ENCODE measurements around the gene HELZ2. TPM values are rescaled to one million over a fixed set of nuclear protein-coding genes. Genes with fewer than 3 reads are reported as not detected.
"Not testable (repeated sequence)": the region's sequence is repeated elsewhere in the genome, so short reads cannot be mapped to it uniquely, and the experiment has no call there.

Gene HELZ2
- total RNA-seq, 1 donor from 2014 or later: 179 TPM

- DNase-seq (ENCODE audit: extremely low read depth, low read depth, low spot score): no peak
Measured at GRCh38 chr20:63566395-63567135, 7.5 kb downstream of the HELZ2 start.

DNA sequence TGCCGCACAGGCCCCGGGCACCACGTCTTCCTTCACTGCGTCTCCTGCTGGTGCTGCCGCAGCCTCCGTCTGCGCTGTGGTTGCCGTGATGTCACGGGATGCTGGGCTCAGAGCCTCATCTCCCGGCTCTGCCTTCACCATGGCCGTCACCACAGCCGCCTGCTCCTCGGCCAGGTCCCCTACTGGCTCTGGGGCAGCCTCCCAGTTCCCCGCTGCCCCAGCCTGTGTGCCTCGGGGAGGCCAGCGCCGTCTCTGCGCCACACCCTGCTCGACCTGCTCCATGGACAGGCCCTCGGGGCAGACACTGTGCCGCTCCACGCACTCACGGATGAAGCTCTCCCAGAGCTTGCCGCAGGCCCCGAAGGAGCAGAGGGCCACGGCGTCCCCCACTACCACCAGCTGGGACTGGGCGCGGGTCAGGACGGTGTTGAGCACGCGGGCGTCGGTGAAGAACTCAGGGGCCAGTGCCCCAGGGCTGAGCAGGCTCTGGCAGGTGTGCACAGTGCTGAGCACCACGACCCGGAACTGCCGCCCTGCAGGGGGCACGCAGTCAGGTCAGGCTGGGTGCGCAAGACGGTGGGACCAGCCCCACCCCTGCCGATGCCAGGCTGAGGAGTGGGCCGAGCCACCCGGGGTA, 8.2 kb downstream of the HELZ2 start:
- DNase-seq (ENCODE audit: extremely low read depth, low read depth, low spot score): no peak

DNA sequence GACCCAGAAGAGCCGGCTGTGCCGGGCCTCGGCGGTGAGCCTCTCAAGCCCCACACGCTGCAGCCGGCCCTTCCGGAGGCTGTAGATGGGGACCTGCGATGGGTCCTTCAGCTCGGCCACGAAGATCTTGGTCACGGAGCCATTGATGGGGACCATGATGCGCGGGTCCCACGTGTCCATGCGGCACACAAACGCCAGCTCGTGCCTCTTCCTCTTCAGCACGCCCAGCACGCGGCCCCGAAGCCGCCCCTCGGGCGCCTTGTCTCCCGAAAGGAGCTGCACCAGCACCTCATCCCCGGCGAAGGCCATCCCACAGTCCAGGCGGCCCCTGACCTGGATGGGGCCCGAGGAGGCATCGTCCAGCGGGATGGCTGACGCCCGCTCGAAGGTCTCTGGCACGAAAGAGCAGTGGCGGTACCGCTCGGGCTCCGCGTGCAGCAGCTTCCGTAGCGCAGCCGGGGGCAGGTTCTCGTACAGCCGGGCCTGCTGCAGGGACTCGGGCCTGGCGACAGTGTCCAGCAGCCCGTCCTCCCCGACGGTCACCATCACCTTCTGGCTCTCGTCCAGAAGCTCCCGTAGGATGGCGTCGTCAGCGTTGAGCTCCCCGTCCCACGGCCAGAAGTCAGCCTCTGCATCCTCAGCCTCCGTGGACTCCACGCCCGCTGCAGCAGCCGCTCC, 8.9 kb downstream of the HELZ2 start:
- DNase-seq (ENCODE audit: extremely low read depth, low read depth, low spot score): no peak

GRCh38 chr20:63564036-63564810, 9.8 kb downstream of the HELZ2 start:
- DNase-seq (ENCODE audit: extremely low read depth, low read depth, low spot score): no peak

DNA sequence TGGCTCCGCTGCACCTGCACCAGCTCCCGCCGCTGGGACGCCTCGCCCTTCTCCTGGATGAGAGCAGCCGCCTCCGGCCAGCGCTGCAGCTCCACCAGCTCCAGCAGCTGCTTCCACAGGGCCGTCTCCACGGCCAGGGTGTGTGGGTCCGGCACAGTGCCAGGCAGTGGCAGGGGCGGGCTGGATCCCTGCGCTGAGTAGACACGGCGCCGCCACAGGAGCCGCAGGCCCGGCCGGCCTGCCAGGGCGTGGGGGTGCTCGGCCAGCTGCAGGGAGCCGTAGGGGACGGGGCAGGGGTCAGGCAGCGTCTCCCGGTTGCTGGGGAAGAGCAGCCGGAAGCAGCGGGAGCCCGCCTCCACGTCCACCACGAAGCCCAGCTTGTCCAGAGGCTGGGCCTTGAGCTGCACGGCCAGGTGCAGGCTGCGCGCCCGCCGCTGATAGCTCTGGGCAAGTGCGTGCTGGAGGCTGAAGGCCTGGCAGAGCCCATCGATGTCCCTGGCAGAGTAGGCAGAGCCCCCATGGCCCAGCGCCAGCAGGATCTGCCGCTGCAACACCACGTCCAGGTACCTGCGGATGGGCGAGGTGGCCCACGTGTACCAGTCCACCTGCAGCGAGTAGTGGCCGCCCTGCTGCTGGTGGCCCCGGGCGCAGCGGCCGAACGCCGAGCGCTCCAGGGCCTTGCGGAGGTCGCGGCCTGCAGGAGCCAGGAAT, 10.7 kb downstream of the HELZ2 start:
- DNase-seq (ENCODE audit: extremely low read depth, low read depth, low spot score): no peak

- no peak for DNase-seq (ENCODE audit: extremely low read depth, low read depth, low spot score)
Measured at GRCh38 chr20:63562461-63563224, 11.4 kb downstream of the HELZ2 start.

DNA sequence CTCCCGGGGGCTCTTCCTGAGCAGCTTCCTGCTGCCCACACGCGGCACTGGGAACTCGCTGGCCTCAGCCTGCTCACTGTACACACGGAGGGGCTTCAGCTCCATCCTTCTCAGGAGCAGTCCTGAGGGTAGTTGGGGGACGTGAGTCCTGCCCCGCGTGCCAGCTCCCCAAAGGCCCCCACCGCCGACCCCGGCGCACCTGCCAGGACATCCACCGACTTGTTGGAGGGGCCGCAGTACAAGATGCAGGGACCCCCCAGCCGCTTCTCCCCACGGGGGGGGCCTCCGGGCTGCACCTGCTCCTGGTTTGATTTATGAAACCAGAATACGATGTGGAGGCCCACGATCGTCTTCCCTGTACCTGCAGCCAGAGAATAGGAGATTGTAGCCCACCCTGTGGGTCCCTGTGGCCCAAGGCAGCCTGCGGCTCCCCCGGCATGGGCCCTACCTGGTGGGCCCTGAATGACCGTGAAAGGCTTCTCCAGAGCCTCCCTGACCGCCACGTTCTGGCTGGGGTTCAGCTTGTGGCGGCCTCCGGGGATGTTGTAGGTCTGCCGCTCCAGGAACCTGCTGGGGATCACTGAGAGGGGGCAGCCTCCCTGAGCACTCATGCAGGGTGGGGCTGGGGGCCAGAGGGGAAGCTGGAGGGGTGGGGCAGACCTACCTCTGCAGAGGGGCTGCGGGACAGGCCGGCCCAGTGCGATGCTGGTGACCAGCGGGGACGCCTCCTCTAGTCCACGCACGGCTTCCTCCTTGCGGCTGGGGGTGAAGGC, 12.2 kb downstream of the HELZ2 start:
- no peak for DNase-seq (ENCODE audit: extremely low read depth, low read depth, low spot score)

- DNase-seq (ENCODE audit: extremely low read depth, low read depth, low spot score): no peak
Measured at GRCh38 chr20:63560856-63561609, 13.0 kb downstream of the HELZ2 start.

GRCh38 chr20:63560333-63560805, 13.7 kb downstream of the HELZ2 start:
- DNase-seq (ENCODE audit: extremely low read depth, low read depth, low spot score): no peak

DNA sequence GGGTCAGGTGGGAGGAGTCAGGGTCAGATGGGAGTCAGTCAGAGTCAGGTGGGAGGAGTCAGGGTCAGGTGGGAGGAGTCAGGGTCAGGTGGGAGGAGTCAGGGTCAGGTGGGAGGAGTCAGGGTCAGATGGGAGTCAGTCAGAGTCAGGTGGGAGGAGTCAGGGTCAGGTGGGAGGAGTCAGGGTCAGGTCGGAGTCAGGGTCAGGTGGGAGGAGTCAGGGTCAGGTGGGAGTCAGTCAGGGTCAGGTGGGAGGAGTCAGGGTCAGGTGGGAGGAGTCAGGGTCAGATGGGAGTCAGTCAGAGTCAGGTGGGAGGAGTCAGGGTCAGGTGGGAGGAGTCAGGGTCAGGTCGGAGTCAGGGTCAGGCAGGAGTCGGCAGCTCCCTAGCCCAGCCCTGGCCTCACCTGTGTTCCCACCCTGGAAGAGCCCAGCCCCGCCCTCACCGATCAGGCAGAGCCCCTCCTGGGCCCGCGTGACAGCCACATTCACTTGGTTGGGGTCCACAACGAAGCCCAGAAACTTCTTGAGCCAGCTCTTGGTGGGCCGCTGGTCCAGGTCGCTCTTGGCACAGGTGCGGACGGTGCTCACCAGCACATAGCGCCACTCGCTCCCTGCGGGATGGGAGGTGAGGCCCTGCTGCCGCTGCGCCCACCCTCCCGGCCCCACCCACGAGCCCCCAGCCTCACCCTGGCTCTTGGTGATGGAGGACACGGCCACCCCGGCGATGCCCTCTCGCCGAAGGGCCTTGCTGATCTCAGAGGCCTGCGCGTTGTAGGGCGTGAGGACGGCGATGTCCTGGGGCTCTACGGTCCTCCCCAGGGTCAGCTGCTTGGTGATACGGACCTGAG, 14.3 kb downstream of the HELZ2 start:
- not testable (repeated sequence) for DNase-seq (ENCODE audit: extremely low read depth, low read depth, low spot score)

DNA sequence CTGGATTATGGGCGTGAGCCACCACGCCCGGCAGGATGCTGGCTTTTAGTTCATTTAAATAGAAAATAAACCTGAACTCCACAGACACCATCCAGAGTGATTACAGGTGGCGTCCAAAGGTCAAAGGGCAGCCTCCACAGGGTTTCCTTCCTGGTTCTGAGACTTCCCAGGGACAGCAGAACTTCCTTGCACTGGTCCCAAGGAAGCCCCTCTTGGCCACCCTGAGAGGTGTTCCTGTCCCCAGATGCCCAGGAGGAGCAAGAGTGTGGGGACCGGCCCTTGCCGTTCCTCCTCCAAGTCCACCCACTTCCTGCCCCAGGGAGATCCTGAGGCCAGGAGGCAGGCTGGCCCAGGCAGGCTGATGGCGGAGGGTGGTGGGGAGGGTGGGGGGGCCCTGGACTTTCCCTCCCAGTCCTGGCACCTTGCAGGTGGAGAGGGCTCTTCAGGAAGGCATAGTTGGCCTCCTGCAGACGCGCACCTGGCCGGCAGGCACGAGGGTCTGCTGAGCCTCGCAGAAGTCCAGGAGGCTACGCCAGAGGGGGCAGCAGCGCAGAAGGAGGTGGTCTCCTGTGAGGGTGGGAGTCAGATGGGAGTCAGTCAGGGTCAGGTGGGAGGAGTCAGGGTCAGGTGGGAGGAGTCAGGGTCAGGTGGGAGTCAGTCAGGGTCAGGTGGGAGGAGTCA, 15.1 kb downstream of the HELZ2 start:
- no peak for DNase-seq (ENCODE audit: extremely low read depth, low read depth, low spot score)

DNA sequence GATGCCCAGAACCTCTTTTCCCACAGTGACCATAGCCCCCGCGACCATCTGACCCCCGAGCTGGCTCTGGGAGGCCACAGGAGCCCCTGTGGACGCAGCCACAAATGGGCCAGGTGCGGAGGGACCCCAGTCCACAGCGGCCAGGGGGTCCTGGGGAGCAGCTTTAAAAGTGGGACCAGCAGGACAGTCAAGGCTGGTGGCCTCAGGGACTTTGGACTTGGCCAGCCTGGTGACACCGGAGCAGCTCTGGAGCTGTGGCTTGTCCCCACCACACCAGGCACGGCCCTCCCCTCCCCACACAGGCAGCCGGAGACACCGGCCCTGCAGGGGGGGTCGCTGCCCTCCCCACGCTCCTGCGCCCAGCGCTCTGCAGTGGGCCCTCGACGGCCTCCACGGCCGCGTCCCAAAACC, 16.6 kb downstream of the HELZ2 start:
- no peak for DNase-seq (ENCODE audit: extremely low read depth, low read depth, low spot score)

- no peak for DNase-seq (ENCODE audit: extremely low read depth, low read depth, low spot score)
Measured at GRCh38 chr20:63556873-63557478, 17.1 kb downstream of the HELZ2 start.

DNA sequence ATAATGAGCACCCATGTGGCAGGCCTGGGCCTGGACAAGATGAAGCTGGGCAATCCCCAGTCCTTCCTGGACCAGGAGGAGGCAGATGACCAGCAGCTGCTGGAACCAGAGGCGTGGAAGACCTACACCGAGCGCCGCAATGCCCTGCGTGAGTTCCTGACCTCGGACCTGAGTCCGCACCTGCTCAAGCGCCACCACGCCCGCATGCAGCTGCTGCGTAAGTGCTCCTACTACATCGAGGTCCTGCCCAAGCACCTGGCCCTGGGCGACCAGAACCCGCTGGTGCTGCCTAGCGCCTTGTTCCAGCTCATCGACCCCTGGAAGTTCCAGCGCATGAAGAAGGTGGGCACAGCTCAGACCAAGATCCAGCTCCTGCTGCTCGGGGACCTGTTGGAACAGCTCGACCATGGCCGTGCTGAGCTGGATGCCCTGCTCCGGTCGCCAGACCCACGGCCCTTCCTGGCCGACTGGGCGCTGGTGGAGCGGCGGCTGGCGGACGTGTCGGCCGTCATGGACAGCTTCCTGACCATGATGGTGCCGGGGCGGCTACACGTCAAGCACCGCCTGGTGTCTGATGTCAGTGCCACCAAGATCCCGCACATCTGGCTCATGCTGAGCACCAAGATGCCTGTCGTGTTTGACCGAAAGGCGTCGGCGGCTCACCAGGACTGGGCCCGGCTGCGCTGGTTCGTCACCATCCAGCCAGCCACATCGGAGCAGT, 18.2 kb downstream of the HELZ2 start:
- DNase-seq (ENCODE audit: extremely low read depth, low read depth, low spot score): no peak

DNA sequence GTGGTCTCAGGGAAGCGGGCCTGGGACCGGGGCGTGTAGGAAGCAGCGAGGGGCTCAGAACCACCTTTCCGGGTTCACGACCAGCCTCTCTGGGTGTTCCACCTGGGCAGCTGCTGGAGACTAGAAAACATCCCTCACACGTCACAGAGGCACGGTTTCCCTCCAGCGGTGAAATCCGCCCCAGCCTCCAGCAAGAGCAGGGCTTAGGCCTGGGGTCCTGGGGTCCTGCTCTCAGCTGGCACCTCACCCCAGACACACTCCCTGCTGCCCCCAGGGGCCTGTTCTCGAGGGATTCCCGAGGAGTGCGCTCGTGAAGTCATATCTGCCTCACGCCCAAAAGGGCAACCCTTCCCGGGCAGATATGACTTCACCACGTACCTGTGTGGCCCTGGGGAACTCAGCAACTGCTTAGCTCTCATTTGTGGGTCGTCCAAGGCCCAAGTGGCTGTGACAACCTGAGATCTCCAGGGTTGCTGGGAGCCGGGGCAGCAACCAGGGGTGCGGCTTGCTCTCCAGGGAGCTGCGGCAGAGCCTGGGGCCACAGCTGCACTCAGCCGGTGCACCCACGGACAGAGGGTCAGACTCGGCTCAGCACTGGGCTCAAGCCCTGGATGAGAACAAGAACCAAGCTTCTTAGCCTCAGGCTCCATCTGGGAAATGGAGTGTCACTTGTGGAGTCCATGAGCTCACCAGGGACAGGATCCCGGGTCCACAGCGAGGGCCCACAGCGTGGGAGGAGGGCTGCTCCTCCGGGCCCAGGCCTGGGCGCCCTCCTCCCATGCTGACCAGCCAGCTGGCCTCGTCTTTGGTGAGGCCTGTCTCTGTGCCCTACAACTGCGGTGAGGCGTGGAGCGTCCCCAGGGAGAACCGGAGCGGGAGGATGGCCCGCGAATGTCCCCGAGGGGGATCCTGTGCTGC, 19.4 kb downstream of the HELZ2 start:
- no peak for DNase-seq (ENCODE audit: extremely low read depth, low read depth, low spot score)
